ENCODE results near the gene PTPRE. TPM values are rescaled to one million over a fixed set of nuclear protein-coding genes. Genes with fewer than 3 reads are reported as not detected.

The PTPRE gene
- total RNA-seq, 1 experiment from 2014 or later: 3.1 TPM

GRCh38 chr10:127913368-127913759, 6.5 kb downstream of the PTPRE start (continued):
- no peak for TF ChIP-seq MXD4 (CRISPR knock-in tag; IDR thresholded peaks at IDR 0.05; ENCODE audit: borderline replicate concordance)
- TF ChIP-seq CDX4 (CRISPR knock-in tag; IDR thresholded peaks at IDR 0.05; ENCODE audit: borderline replicate concordance): no peak

- POLR2A ChIA-PET: no interaction called here
- no peak for TF ChIP-seq HMGXB4 (CRISPR knock-in tag; IDR thresholded peaks at IDR 0.05)
- TF ChIP-seq ZNF138 (CRISPR knock-in tag; conservative IDR thresholded peaks at IDR 0.05): no peak
- no peak for TF ChIP-seq GTF2I (CRISPR knock-in tag; conservative IDR thresholded peaks at IDR 0.05)
- TF ChIP-seq STAT6 (CRISPR knock-in tag; conservative IDR thresholded peaks at IDR 0.05; ENCODE audit: low read depth): no peak
- TF ChIP-seq ATF3 (CRISPR knock-in tag; conservative IDR thresholded peaks at IDR 0.05): no peak
- no peak for TF ChIP-seq TEAD4 (CRISPR knock-in tag; IDR thresholded peaks at IDR 0.05)
- no peak for TF ChIP-seq CTCF (IDR thresholded peaks at IDR 0.05)
- no peak for TF ChIP-seq GABPB1 (CRISPR knock-in tag; IDR thresholded peaks at IDR 0.05)
- no peak for TF ChIP-seq USF1 (CRISPR knock-in tag; IDR thresholded peaks at IDR 0.05)
- TF ChIP-seq ESRRA (CRISPR knock-in tag; IDR thresholded peaks at IDR 0.05; ENCODE audit: borderline replicate concordance): no peak
- CTCF ChIA-PET: no interaction called here
- H3K9me3 Mint-ChIP-seq: no peaks in the 10 kb centered on the region
- peaks cover 4% of the 10 kb centered on the region; the same call in 1 of the 2 replicates for H3K4me1 Mint-ChIP-seq
- no peaks in the 10 kb centered on the region for H3K36me3 Mint-ChIP-seq
- H3K27me3 Mint-ChIP-seq (ENCODE audit: low read depth): no peaks in the 10 kb centered on the region
- no peak for DNase-seq (ENCODE audit: low spot score)
- ATAC-seq: no peak
- H3K27ac Mint-ChIP-seq: no peak overlapping the region
- H3K4me3 Mint-ChIP-seq: no peak overlapping the region
These were observed 8.4 kb downstream of the PTPRE start for GRCh38 chr10:127915324-127915723.

GRCh38 chr10:127916826-127917225, 9.9 kb downstream of the PTPRE start:
- ATAC-seq (peak; percentile 80), DNase-seq (ENCODE audit: low spot score) (peak; percentile 40)
- CTCF ChIA-PET: interaction anchor here (0.6 to 1.7 kb wide), 5 partner anchors 10 to 236 kb away, joined by 3 to 7 read pairs (median 4); partner anchors contain the start of gene PTPRE
- Mint-ChIP-seq H3K27me3 (ENCODE audit: low read depth) (no peaks in the 10 kb centered on the region), H3K4me1 (peaks cover 4% of the 10 kb centered on the region; the same call in 1 of the 2 replicates), H3K9me3 (no peaks in the 10 kb centered on the region), H3K27ac (no peak overlapping the region), H3K4me3 (no peak overlapping the region), H3K36me3 (no peaks in the 10 kb centered on the region)
- POLR2A ChIA-PET: no interaction called here
- no peak for TF ChIP-seq ZNF232 (CRISPR knock-in tag; IDR thresholded peaks at IDR 0.05)
- no peak for TF ChIP-seq ZNF671 (CRISPR knock-in tag; IDR thresholded peaks at IDR 0.05)
- TF ChIP-seq ZNF121 (CRISPR knock-in tag; IDR thresholded peaks at IDR 0.05): no peak
- TF ChIP-seq RORB (CRISPR knock-in tag; IDR thresholded peaks at IDR 0.05): no peak
- TF ChIP-seq GTF2I (CRISPR knock-in tag; conservative IDR thresholded peaks at IDR 0.05): no peak
- no peak for TF ChIP-seq ZNF138 (CRISPR knock-in tag; conservative IDR thresholded peaks at IDR 0.05)
- TF ChIP-seq NFE2L1 (CRISPR knock-in tag; IDR thresholded peaks at IDR 0.05): no peak
- TF ChIP-seq ZNF281 (CRISPR knock-in tag; IDR thresholded peaks at IDR 0.05): no peak
- TF ChIP-seq IRF1 (CRISPR knock-in tag; IDR thresholded peaks at IDR 0.05): no peak
- no peak for TF ChIP-seq SOX15 (CRISPR knock-in tag; IDR thresholded peaks at IDR 0.05)
- TF ChIP-seq RELA (CRISPR knock-in tag; IDR thresholded peaks at IDR 0.05; ENCODE audit: borderline replicate concordance): no peak
- TF ChIP-seq HMGA2 (CRISPR knock-in tag; IDR thresholded peaks at IDR 0.05): no peak
